GM12864 (cell line): ENCODE measurements around the gene LIF.
"Not testable (repeated sequence)": the region's sequence is repeated elsewhere in the genome, so short reads cannot be mapped to it uniquely, and the experiment has no call there.

Source experiments
- DNase-seq: peaks from one replicate; pipeline ENCODE4 v3.0.0-alpha.2; 2011; ENCODE audit warnings: low read depth
- H3K4me3 ChIP-seq: 2 replicates; pipeline ENCODE4 v1.5.1; 2011; ENCODE audit warnings: mild to moderate bottlenecking, low read depth, low read length, control low read depth
- TF ChIP-seq, protein P1 (sequence below): IDR thresholded peaks from 2 replicates; pipeline ENCODE4 v1.5.1; 2011; ENCODE audit warnings: low read depth, mild to moderate bottlenecking, moderate library complexity, low read length, control low read depth, inconsistent platforms; ENCODE audit errors: missing control alignments

Gene LIF

DNA sequence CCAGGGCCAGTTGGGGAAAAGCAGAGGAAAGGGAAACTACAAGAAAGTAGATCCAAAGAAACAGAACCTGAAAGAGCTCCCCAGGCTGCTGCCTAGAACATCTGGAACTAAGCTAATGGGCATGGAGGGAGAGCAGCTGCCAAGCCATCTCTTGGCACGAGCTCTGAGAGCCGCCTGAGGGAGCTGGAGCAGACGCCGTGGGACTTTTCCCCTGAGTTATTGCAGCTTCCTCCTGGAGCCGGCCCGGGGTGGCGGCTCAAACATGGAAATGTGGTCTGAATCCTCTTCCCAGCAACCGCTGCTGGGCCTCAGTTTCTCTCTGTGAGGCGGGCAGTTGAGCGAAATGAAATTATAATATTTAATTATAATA, 41.8 kb downstream of the LIF start:
- TF ChIP-seq, protein P1, sequence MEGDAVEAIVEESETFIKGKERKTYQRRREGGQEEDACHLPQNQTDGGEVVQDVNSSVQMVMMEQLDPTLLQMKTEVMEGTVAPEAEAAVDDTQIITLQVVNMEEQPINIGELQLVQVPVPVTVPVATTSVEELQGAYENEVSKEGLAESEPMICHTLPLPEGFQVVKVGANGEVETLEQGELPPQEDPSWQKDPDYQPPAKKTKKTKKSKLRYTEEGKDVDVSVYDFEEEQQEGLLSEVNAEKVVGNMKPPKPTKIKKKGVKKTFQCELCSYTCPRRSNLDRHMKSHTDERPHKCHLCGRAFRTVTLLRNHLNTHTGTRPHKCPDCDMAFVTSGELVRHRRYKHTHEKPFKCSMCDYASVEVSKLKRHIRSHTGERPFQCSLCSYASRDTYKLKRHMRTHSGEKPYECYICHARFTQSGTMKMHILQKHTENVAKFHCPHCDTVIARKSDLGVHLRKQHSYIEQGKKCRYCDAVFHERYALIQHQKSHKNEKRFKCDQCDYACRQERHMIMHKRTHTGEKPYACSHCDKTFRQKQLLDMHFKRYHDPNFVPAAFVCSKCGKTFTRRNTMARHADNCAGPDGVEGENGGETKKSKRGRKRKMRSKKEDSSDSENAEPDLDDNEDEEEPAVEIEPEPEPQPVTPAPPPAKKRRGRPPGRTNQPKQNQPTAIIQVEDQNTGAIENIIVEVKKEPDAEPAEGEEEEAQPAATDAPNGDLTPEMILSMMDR = no peak
- H3K4me3 ChIP-seq = no peak overlapping the region
- DNase-seq = no peak

DNA sequence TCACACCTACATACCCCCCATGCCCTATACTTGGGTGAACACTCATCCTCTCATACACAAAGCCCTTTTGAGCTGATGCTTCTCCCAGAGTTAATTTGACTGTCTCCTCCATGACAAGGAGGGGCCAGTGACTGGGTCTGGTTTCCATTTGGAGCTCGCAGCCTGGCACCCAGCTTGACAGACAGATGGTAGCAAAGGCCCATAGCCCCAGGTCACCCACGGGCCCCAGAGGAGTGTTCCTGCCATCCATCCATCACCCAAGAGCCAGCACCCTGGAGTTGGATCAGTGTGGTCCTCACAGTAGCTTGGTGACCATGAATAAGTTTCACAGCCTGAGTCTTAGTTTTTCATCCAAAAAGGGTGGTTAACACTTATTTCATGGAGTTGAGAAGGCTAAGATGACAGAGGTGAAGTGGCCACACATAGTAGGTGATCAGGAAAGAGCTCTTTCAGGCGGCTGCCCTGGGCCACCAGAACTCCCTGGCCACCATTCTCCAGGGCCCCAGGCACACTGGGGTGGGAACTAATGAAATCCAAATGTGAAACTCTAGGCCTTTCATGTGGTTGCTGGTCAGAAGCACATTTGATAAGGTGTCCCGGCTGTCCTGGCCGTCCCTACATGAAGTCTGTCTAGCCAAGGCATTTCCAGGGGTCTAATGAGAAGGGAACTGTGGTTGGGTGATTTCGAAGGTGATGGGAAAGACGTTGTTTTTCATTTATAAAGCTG, 42.4 kb downstream of the LIF start:
- H3K4me3 ChIP-seq = no peak overlapping the region
- no peak for DNase-seq
- TF ChIP-seq, protein P1 = no peak

DNA sequence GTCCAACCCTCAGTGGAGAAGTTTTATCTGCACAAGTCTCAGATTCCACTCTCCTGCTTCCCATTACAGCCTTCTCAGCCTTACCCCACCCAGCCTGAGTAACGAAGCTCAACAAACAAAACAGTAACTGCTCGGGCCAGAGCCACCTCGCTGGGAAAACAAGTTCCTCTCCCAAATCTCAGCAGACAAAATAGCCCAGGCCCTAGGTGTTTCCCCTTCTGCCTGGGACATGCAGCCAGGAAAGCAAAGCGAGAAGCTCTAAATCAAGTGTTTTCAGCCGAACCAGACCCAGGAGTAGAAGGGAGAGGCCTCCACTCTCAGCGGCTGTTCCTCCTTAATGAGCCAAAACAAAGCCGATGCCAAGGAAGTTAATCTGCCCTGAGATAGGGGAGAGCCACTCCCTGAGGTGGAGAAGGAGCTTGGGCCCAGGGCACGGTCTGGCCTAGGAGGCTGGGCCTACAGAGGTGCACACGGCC, 44.0 kb downstream of the LIF start:
- TF ChIP-seq, protein P1 = no peak
- no peak for DNase-seq
- no peak overlapping the region for H3K4me3 ChIP-seq

DNA sequence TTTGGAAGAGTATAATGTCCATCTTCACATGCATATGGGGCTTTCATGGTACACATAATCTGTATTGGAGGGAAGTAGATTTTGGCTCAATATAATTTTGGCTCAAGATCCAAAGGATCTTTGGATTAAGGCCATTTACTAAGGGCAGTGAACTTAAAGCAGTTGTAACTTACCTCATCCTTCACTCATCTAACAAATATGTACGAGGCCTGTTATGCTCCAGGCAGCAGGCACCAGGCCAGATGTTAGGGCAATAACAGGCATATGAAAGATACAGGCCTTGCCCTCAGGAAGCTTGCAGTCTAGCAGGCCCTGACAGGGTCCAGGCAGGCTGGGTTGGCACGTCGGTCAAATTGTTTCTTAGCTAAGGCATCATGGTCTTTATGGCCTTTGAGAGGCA, 44.6 kb downstream of the LIF start:
- TF ChIP-seq, protein P1 = no peak
- DNase-seq = no peak
- H3K4me3 ChIP-seq = no peak overlapping the region

DNA sequence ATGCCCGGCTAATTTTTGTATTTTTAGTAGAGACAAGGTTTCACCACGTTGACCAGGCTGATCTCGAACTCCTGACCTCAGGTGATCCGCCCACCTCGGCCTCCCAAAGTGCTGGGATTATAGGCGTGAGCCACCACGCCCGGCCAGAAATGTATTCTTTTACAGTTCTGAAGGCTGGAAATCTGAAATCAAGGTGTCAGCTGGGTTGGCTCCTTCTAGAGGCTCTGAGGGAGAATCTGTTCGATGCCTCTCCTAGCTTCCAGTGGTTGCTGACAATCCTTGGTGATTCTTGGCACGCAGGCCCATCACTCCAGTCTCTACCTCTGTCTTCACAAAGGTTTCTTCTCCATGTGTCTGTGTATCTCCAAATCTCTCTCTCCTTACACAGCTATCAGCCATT, 45.7 kb downstream of the LIF start:
- not testable (repeated sequence) for DNase-seq, H3K4me3 ChIP-seq

DNA sequence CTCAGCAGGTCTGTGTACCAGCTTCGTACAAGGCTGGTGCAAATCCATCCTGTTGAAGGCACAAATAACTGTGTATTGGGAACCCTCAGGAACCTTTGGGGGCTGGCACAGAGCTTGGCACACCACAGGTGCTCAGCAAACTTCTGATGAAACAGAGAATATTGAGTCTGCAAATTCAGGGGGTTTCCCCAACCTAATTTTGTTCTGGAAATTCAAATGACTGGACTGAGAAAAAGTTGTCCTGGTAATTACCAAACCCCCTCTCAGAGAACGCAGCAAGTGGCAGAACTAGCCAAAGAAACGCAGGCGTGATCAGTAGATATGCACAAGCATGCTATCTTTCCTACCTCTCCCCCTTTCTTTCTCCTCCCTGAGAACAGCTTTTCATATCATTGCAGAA, 47.6 kb downstream of the LIF start:
- DNase-seq = no peak
- no peak overlapping the region for H3K4me3 ChIP-seq
- TF ChIP-seq, protein P1 = no peak

DNA sequence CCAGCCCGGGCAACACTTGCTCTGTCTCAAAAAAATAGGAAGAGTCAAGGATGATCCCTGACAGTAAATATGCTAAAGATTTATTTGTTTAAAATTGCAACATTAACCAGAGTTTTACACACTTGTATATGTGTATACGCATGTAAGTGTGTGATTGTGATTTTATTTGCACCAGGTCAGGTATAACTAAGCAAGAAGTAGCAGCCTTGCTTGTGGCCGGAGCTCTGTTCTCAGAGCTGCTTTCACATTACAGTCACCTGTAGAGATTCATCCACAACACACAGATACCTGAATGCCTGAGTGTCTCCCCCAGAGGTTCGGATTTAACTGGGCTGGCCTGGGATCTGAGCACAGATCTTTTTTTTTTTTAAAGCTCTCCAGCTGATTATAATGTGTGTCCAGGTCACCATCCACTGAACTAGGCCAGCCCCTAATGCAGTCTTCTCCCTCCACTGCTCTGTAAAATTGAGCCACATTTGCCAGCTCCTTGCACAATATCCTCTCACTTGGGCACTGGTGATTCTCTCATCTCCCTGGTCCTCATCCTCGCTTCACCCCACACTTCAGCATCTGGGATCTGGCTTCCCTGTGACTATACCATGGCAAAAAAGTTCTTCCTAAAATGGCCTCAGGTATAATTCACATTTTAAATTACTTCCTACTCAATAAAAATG, 48.3 kb downstream of the LIF start:
- TF ChIP-seq, protein P1 = no peak
- DNase-seq = no peak
- no peak overlapping the region for H3K4me3 ChIP-seq
